OCI-LY7 (cell line): Measurements from ENCODE around the gene CDH12.

Experiments used
- EZH2phosphoT487 ChIP-seq: fragments of 200-600 bp; sonication (generic); IDR thresholded peaks from 2 replicates; pipeline ENCODE4 v1.6.1; 2018; ENCODE audit warnings: low read depth, borderline replicate concordance, mild to moderate bottlenecking, mixed run types, antibody characterized with exemption, low read length, moderate library complexity, mixed read lengths
- TF ChIP-seq, protein P1 (sequence below): fragments of 200-600 bp; sonication (generic); conservative IDR thresholded peaks from 2 replicates; pipeline ENCODE4 v1.5.1; 2014; ENCODE audit warnings: mild to moderate bottlenecking, antibody characterized with exemption, low read length, moderate library complexity, mixed read lengths

DNA sequence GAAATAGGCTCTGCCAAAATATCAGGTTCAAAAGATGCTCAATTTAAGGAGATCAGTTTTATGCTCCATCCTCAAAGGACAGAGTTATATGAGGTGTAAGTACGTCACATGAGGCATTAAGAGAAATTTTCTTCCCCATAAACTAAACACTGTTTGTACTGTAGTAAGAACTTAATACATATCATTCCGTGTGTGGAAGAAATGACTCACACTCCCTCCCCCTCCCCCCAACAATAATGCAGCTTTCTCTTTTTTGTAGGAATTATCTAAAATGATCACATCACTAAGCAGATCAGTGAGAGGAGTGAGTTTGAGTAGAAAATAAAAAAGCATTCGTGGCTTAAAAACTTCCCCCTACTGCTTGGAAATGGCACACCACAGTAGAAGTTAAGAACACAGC is 2.2 kb downstream of the CDH12 start:
- TF ChIP-seq, protein P1, sequence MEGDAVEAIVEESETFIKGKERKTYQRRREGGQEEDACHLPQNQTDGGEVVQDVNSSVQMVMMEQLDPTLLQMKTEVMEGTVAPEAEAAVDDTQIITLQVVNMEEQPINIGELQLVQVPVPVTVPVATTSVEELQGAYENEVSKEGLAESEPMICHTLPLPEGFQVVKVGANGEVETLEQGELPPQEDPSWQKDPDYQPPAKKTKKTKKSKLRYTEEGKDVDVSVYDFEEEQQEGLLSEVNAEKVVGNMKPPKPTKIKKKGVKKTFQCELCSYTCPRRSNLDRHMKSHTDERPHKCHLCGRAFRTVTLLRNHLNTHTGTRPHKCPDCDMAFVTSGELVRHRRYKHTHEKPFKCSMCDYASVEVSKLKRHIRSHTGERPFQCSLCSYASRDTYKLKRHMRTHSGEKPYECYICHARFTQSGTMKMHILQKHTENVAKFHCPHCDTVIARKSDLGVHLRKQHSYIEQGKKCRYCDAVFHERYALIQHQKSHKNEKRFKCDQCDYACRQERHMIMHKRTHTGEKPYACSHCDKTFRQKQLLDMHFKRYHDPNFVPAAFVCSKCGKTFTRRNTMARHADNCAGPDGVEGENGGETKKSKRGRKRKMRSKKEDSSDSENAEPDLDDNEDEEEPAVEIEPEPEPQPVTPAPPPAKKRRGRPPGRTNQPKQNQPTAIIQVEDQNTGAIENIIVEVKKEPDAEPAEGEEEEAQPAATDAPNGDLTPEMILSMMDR: no peak
- no peak for TF ChIP-seq EZH2phosphoT487
